ENCODE data around the gene PLCB4. TPM values are rescaled to one million over a fixed set of nuclear protein-coding genes. Genes with fewer than 3 reads are reported as not detected.

PLCB4 gene
- total RNA-seq, 2 donors from 2014 or later = not detected

GRCh38 chr20:9488063-9488462 lies 419.2 kb downstream of the PLCB4 start:
- no peak overlapping the region for H3K4me3 Mint-ChIP-seq
- peaks cover 0 to 2% of the 10 kb centered on the region in 2 donors for H3K36me3 Mint-ChIP-seq (ENCODE audit: insufficient read depth in 2 of 2)
- H3K9me3 Mint-ChIP-seq = peaks cover 2 to 6% of the 10 kb centered on the region in 2 donors
- no peaks in the 10 kb centered on the region for H3K27me3 Mint-ChIP-seq (ENCODE audit: low read depth)
- ATAC-seq (replicated peaks in 1 of 2) = no peak
- no peaks in the 10 kb centered on the region for H3K4me1 Mint-ChIP-seq (ENCODE audit: low read depth)
- no peak overlapping the region for H3K27ac Mint-ChIP-seq
- DNase-seq = no peak

DNA sequence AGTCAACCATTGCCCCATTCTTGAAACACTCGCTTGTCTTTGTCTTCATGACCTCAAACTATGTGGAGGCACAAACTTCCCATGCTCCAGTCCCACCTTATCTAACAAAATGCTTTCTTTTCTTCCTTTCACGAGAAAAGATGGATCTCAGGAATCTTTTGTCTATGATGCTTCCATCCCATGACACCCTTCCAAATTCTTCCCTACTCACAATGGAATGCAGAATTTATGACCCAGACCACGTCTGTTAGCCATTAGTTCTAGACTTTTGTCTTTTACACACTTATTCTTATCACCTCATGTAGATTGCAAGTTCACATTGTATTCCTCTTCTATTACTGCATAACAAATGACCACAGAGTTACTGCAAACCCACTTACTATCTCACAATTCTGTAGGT lies 421.3 kb downstream of the PLCB4 start:
- H3K4me3 Mint-ChIP-seq = no peak overlapping the region

GRCh38 chr20:9490631-9491030 lies 421.7 kb downstream of the PLCB4 start:
- DNase-seq (no peak), ATAC-seq (replicated peaks in 1 of 2) (no peak)
- Mint-ChIP-seq H3K9me3 (peaks cover 3 to 6% of the 10 kb centered on the region in 2 donors), H3K4me1 (ENCODE audit: low read depth) (no peaks in the 10 kb centered on the region), H3K27ac (no peak overlapping the region), H3K4me3 (no peak overlapping the region), H3K36me3 (ENCODE audit: insufficient read depth in 2 of 2) (peaks cover 0 to 2% of the 10 kb centered on the region in 2 donors), H3K27me3 (ENCODE audit: low read depth) (no peaks in the 10 kb centered on the region)

More for the DNA sequence above, 421.3 kb downstream of the PLCB4 start:
- Mint-ChIP-seq H3K9me3 (peaks cover 2 to 6% of the 10 kb centered on the region in 2 donors), H3K27ac (no peak overlapping the region), H3K36me3 (ENCODE audit: insufficient read depth in 2 of 2) (peaks cover 0 to 2% of the 10 kb centered on the region in 2 donors), H3K4me1 (ENCODE audit: low read depth) (no peaks in the 10 kb centered on the region), H3K27me3 (ENCODE audit: low read depth) (no peaks in the 10 kb centered on the region)
- ATAC-seq (replicated peaks in 1 of 2) (no peak), DNase-seq (no peak)

- Mint-ChIP-seq H3K4me3 (no peak overlapping the region), H3K27me3 (ENCODE audit: low read depth) (no peaks in the 10 kb centered on the region), H3K27ac (no peak overlapping the region), H3K9me3 (peaks cover 4 to 6% of the 10 kb centered on the region in 2 donors), H3K36me3 (ENCODE audit: insufficient read depth in 2 of 2) (peaks cover 0 to 2% of the 10 kb centered on the region in 2 donors), H3K4me1 (ENCODE audit: low read depth) (no peaks in the 10 kb centered on the region)
- DNase-seq = no peak
- no peak for ATAC-seq (replicated peaks in 1 of 2)
These were observed 422.4 kb downstream of the PLCB4 start for GRCh38 chr20:9491324-9491723.

GRCh38 chr20:9492067-9492466 lies 423.2 kb downstream of the PLCB4 start:
- Mint-ChIP-seq H3K4me1 (ENCODE audit: low read depth) (no peaks in the 10 kb centered on the region), H3K27ac (no peak overlapping the region), H3K27me3 (ENCODE audit: low read depth) (no peaks in the 10 kb centered on the region), H3K9me3 (peaks cover 4 to 6% of the 10 kb centered on the region in 2 donors), H3K4me3 (no peak overlapping the region), H3K36me3 (ENCODE audit: insufficient read depth in 2 of 2) (no peaks in the 10 kb centered on the region)
- DNase-seq (no peak), ATAC-seq (replicated peaks in 1 of 2) (no peak)

- Mint-ChIP-seq H3K27me3 (ENCODE audit: low read depth) (no peaks in the 10 kb centered on the region), H3K4me1 (ENCODE audit: low read depth) (no peaks in the 10 kb centered on the region)
- no peak for ATAC-seq (replicated peaks in 1 of 2)
These were observed 424.9 kb downstream of the PLCB4 start for GRCh38 chr20:9493803-9494202.

GRCh38 chr20:9495701-9496100 lies 426.8 kb downstream of the PLCB4 start:
- H3K27ac Mint-ChIP-seq = no peak overlapping the region
- no peak overlapping the region for H3K4me3 Mint-ChIP-seq
- H3K27me3 Mint-ChIP-seq (ENCODE audit: low read depth) = no peaks in the 10 kb centered on the region
- H3K9me3 Mint-ChIP-seq = peaks cover 0 to 6% of the 10 kb centered on the region in 2 donors
- no peak for DNase-seq
- H3K36me3 Mint-ChIP-seq (ENCODE audit: insufficient read depth in 2 of 2) = no peaks in the 10 kb centered on the region
- no peaks in the 10 kb centered on the region for H3K4me1 Mint-ChIP-seq (ENCODE audit: low read depth)
- no peak for ATAC-seq (replicated peaks in 1 of 2)

More at GRCh38 chr20:9493803-9494202, 424.9 kb downstream of the PLCB4 start:
- Mint-ChIP-seq H3K4me3 (no peak overlapping the region), H3K27ac (no peak overlapping the region), H3K9me3 (peaks cover 4 to 6% of the 10 kb centered on the region in 2 donors), H3K36me3 (ENCODE audit: insufficient read depth in 2 of 2) (no peaks in the 10 kb centered on the region)
- DNase-seq = no peak

GRCh38 chr20:9496155-9496554 lies 427.3 kb downstream of the PLCB4 start:
- ATAC-seq (replicated peaks in 1 of 2) = no peak
- H3K27me3 Mint-ChIP-seq (ENCODE audit: low read depth) = no peaks in the 10 kb centered on the region
- H3K9me3 Mint-ChIP-seq = peaks cover 0 to 6% of the 10 kb centered on the region in 2 donors
- no peak overlapping the region for H3K4me3 Mint-ChIP-seq
- no peak overlapping the region for H3K27ac Mint-ChIP-seq
- no peaks in the 10 kb centered on the region for H3K36me3 Mint-ChIP-seq (ENCODE audit: insufficient read depth in 2 of 2)
- no peak for DNase-seq
- no peaks in the 10 kb centered on the region for H3K4me1 Mint-ChIP-seq (ENCODE audit: low read depth)

- no peaks in the 10 kb centered on the region for H3K36me3 Mint-ChIP-seq (ENCODE audit: insufficient read depth in 2 of 2)
- DNase-seq (no peak), ATAC-seq (replicated peaks in 1 of 2) (no peak)
- no peaks in the 10 kb centered on the region for H3K4me1 Mint-ChIP-seq (ENCODE audit: low read depth)
- H3K27me3 Mint-ChIP-seq (ENCODE audit: low read depth) = no peaks in the 10 kb centered on the region
- no peak overlapping the region for H3K4me3 Mint-ChIP-seq
- peaks cover 0 to 6% of the 10 kb centered on the region in 2 donors for H3K9me3 Mint-ChIP-seq
- no peak overlapping the region for H3K27ac Mint-ChIP-seq
These were observed 429.4 kb downstream of the PLCB4 start for GRCh38 chr20:9498322-9498721.

DNA sequence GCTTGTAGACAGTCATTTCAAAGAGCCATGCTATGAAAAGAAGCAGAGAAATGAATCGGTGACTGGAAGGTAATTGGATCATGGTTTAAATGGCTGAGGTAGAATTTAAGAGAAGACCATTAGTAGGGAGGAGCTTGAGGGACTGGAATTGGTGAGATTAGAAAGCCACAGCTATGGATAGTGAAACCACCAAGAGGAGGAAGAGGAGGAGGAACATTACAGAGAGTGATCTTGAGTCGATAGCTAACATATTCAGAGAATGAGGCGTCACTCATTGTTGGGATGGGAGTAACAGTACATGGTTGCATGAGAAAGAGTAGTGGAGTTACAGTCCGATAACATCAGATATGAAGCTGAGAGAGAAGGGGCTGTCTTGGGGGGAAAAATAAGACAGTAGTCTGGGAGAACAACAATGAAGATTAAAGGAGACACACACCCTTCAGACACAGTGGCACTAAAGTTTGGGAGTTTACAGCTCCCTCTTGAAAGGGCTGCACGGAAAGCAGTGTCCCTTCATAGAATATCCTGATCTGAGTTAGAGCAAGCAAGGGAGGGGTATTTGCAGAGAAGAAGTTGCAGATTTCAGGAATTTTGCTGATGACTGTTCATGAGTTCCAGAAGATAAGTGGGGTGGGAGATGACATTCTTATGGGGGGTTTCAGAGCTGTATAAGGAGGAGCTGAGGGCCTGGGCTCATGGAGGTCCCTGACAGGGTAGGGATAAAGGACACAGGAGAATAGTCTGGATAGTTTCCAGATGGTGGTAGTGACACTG lies 430.4 kb downstream of the PLCB4 start:
- no peak for ATAC-seq (replicated peaks in 1 of 2)
- no peaks in the 10 kb centered on the region for H3K36me3 Mint-ChIP-seq (ENCODE audit: insufficient read depth in 2 of 2)
- peaks cover 0 to 6% of the 10 kb centered on the region in 2 donors for H3K9me3 Mint-ChIP-seq
- DNase-seq = no peak
- H3K27me3 Mint-ChIP-seq (ENCODE audit: low read depth) = no peaks in the 10 kb centered on the region
- no peaks in the 10 kb centered on the region for H3K4me1 Mint-ChIP-seq (ENCODE audit: low read depth)
- H3K27ac Mint-ChIP-seq = no peak overlapping the region
- no peak overlapping the region for H3K4me3 Mint-ChIP-seq

GRCh38 chr20:9500121-9500520 lies 431.2 kb downstream of the PLCB4 start:
- no peak overlapping the region for H3K4me3 Mint-ChIP-seq
- no peaks in the 10 kb centered on the region for H3K4me1 Mint-ChIP-seq (ENCODE audit: low read depth)
- H3K27me3 Mint-ChIP-seq (ENCODE audit: low read depth) = no peaks in the 10 kb centered on the region
- H3K9me3 Mint-ChIP-seq = peaks cover 0 to 6% of the 10 kb centered on the region in 2 donors
- no peaks in the 10 kb centered on the region for H3K36me3 Mint-ChIP-seq (ENCODE audit: insufficient read depth in 2 of 2)
- no peak for DNase-seq
- ATAC-seq (replicated peaks in 1 of 2) = no peak
- no peak overlapping the region for H3K27ac Mint-ChIP-seq

DNA sequence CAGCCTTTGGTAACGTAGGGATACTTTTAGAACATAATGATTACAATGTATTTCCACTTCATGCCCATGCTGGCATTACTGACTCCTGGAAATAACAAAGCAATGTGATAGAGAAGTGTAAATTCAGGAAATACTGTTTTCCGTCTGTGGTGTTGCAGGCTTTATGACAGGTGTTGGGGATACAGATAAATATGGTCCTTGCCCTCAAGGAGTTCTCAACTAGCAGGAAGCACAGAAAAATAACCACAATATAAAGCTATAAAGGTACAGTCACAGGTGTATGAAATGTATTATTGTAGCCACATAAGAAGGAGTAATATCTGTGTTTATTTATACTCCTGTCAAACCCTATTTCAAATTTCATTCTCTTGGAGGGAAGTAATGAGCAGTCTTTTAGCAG lies 432.6 kb downstream of the PLCB4 start:
- no peak overlapping the region for H3K27ac Mint-ChIP-seq
- ATAC-seq (replicated peaks in 1 of 2) (no peak), DNase-seq (no peak)
- peaks cover 8% of the 10 kb centered on the region for H3K27me3 Mint-ChIP-seq (ENCODE audit: low read depth)
- H3K9me3 Mint-ChIP-seq = no peaks in the 10 kb centered on the region
- H3K36me3 Mint-ChIP-seq (ENCODE audit: insufficient read depth in 2 of 2) = no peaks in the 10 kb centered on the region
- H3K4me1 Mint-ChIP-seq (ENCODE audit: low read depth) = no peaks in the 10 kb centered on the region
- H3K4me3 Mint-ChIP-seq = no peak overlapping the region

DNA sequence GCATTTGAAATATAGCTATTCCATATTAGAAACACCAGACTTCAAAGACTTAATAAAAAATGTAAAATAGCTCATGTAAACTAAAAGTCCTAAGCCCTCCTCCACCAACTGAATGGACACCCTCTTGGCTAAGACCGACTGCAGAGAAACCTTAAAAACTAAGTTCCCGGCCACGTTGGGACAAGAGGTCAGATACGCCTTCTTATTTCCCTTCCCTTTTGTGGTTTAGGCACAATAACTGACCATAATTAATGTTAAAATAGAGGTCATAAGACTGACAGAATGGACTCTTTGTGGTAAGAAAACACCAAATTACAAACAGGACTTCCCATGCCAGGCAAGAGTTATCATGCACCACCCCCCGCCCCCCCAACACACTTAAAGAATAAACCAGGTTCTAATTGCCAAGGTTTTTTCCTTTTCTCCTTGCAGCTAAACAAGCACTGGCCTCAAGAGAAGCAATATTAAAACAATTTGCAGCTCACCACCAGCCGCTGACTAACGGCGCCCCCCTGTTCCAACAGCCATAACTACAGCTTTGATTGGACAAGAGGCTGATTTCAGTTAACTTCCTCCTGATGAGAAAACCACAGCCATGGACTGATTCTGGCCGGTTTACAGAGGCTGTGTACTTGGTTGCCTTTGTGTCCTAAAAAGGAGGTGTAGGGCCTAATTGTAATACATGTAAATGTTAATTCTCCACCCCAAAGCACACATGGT lies 434.8 kb downstream of the PLCB4 start:
- Mint-ChIP-seq H3K27ac (no peak overlapping the region), H3K9me3 (no peaks in the 10 kb centered on the region), H3K4me1 (ENCODE audit: low read depth) (no peaks in the 10 kb centered on the region), H3K4me3 (no peak overlapping the region), H3K27me3 (ENCODE audit: low read depth) (peaks cover 18% of the 10 kb centered on the region), H3K36me3 (ENCODE audit: insufficient read depth in 2 of 2) (no peaks in the 10 kb centered on the region)
- DNase-seq (no peak), ATAC-seq (replicated peaks in 1 of 2) (no peak)

Measured in activated T-cell treated with anti-CD3 and anti-CD28 coated beads, Interleukin-2, amount 50 U/mL, for 72 hours (primary cell).